Suprapubic skin (tissue), 4 donors: ENCODE data around the gene JPH2.

ENCODE experiments used
- CTCF ChIP-seq, 2 donors: fragments of 200-600 bp in 1 of 2; fragments of 450-650 bp in 1 of 2; sonication (generic) in 1 of 2; IDR thresholded peaks; one replicate each; pipeline ENCODE4 v1.5.1; 2016 to 2019; ENCODE audit warnings: antibody characterized with exemption in 2 of 2, mild to moderate bottlenecking in 1 of 2, moderate library complexity in 1 of 2
- EP300 ChIP-seq: sonication (generic); formaldehyde crosslinking; IDR thresholded peaks from one replicate; pipeline ENCODE4 v1.6.1; 2017; ENCODE audit warnings: antibody characterized with exemption
- POLR2A ChIP-seq, 2 donors: fragments of 450-650 bp; IDR thresholded peaks; one replicate each; pipeline ENCODE4 v1.6.1; 2017; ENCODE audit warnings: antibody characterized with exemption in 2 of 2, mild to moderate bottlenecking in 2 of 2, moderate library complexity in 2 of 2
- POLR2AphosphoS5 ChIP-seq, 3 donors: sonication (generic); formaldehyde crosslinking; IDR thresholded peaks; one replicate each; pipeline ENCODE4 v1.6.1; 2017; ENCODE audit warnings: antibody characterized with exemption in 3 of 3

GRCh38 chr20:44186201-44186600 lies 787 bp downstream of the JPH2 start:
- no peak for TF ChIP-seq CTCF (IDR thresholded peaks at IDR 0.05)
- TF ChIP-seq POLR2AphosphoS5 (IDR thresholded peaks at IDR 0.05): no peak
- TF ChIP-seq POLR2A (IDR thresholded peaks at IDR 0.05): no peak
- no peak for TF ChIP-seq EP300
